Measurements from ENCODE around the gene KANSL1.

GRCh38 chr17:46026166-46027047 is 166.8 kb downstream of the KANSL1 start:
- no peak for TF ChIP-seq CTCF (IDR thresholded peaks at IDR 0.05)
- no peak for TF ChIP-seq POLR2A (IDR thresholded peaks at IDR 0.05)
- TF ChIP-seq EP300 (IDR thresholded peaks at IDR 0.05) = no peak
